DND-41 (cell line): Measurements from ENCODE around the gene MPL.

Experiments used
- ATAC-seq: fragments of 200-7000 bp; cut with Tn5 transposase; 3 replicates; pipeline ENCODE4 v1.9.1; 2021; ENCODE audit warnings: low read depth; ENCODE audit not compliant: insufficient read depth
- DNase-seq: peaks from one replicate; pipeline ENCODE4 v3.0.0-alpha.2; 2020
- H2AFZ ChIP-seq: 2 replicates; pipeline ENCODE4 v1.6.0; 2012; ENCODE audit warnings: low read depth, low read length
- H3K27ac ChIP-seq: 2 replicates; pipeline ENCODE4 v1.5.1; 2012; ENCODE audit warnings: low read length, inconsistent platforms
- H3K27me3 ChIP-seq: fragments of 200-600 bp; sonication (generic); 2 replicates; pipeline ENCODE4 v1.6.0; 2012; ENCODE audit warnings: low read length, mild to moderate bottlenecking, inconsistent platforms; ENCODE audit not compliant: insufficient read depth, poor library complexity
- H3K36me3 ChIP-seq: 2 replicates; pipeline ENCODE4 v1.5.1; 2012; ENCODE audit warnings: low read length, inconsistent platforms; ENCODE audit not compliant: insufficient read depth
- H3K4me1 ChIP-seq: 2 replicates; pipeline ENCODE4 v1.5.1; 2012; ENCODE audit warnings: mild to moderate bottlenecking, low read length; ENCODE audit not compliant: insufficient read depth
- H3K4me2 ChIP-seq: 2 replicates; pipeline ENCODE4 v1.6.0; 2012; ENCODE audit warnings: mild to moderate bottlenecking, moderate library complexity, low read length, inconsistent platforms; ENCODE audit not compliant: insufficient read depth
- H3K4me3 ChIP-seq, 2 experiments: fragments of 200-600 bp in 1 of 2; shearing (Covaris generic) in 1 of 2; 2 replicates each; pipeline ENCODE4 v1.5.1; 2012 to 2016; ENCODE audit warnings: inconsistent platforms in 2 of 2, low read length in 2 of 2, mild to moderate bottlenecking in 2 of 2, low read depth in 1 of 2, moderate library complexity in 1 of 2
- H3K79me2 ChIP-seq: 2 replicates; pipeline ENCODE4 v1.6.0; 2012; ENCODE audit warnings: low read length, inconsistent platforms; ENCODE audit not compliant: insufficient read depth
- H3K9ac ChIP-seq: 2 replicates; pipeline ENCODE4 v1.6.0; 2012; ENCODE audit warnings: low read depth, mild to moderate bottlenecking, inconsistent platforms, low read length, moderate library complexity
- H3K9me3 ChIP-seq: 2 replicates; pipeline ENCODE4 v1.5.1; 2012; ENCODE audit warnings: low read length, moderate library complexity, mild to moderate bottlenecking, inconsistent platforms; ENCODE audit not compliant: insufficient read depth, severe bottlenecking
- H4K20me1 ChIP-seq: 2 replicates; pipeline ENCODE4 v1.6.0; 2012; ENCODE audit warnings: low read length; ENCODE audit not compliant: insufficient read depth
- CTCF ChIP-seq: IDR thresholded peaks from 2 replicates; pipeline ENCODE4 v1.5.1; 2012; ENCODE audit warnings: borderline replicate concordance, low read length, moderate library complexity, mild to moderate bottlenecking; ENCODE audit not compliant: poor library complexity, severe bottlenecking; ENCODE audit errors: extremely low read depth
- EZH2 ChIP-seq: IDR thresholded peaks from 3 replicates; pipeline ENCODE4 v1.6.1; 2012; ENCODE audit warnings: borderline replicate concordance, low read depth, mild to moderate bottlenecking, moderate library complexity, low read length, inconsistent platforms; ENCODE audit not compliant: severe bottlenecking

The MPL gene

DNA sequence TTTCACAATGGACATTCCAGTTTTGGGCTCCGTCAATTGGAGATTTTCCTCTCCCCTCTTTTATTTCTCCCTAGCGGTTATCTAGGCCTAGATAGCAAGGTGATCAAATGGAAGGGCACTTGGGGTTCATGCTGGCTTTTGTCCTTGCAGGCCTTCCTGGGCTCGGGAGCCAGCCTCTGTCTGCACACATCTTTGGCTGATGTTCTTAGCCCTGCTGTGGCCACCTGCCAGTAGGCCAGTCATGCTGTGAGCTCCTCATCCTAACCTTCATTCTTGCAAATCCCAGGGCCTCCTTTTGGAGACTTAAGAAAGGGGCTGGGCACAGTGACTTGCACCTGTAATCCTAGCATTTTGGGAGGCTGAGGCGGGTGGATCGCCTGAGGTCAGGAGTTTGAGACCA is 23.4 kb upstream of the MPL start:
- no peak overlapping the region for H2AFZ ChIP-seq
- H3K36me3 ChIP-seq: no peaks in the 10 kb centered on the region
- H4K20me1 ChIP-seq: no peaks in the 10 kb centered on the region
- no peaks in the 10 kb centered on the region for H3K4me1 ChIP-seq
- no peak for TF ChIP-seq EZH2
- no peak for TF ChIP-seq CTCF
- ATAC-seq: no peak
- H3K4me3 ChIP-seq: no peak overlapping the region
- no peaks in the 10 kb centered on the region for H3K9me3 ChIP-seq
- no peak overlapping the region for H3K9ac ChIP-seq
- DNase-seq: no peak
- H3K79me2 ChIP-seq: no peaks in the 10 kb centered on the region
- no peaks in the 10 kb centered on the region for H3K27me3 ChIP-seq
- no peak overlapping the region for H3K27ac ChIP-seq
- no peak overlapping the region for H3K4me2 ChIP-seq

- H3K4me3 ChIP-seq: no peak overlapping the region
- DNase-seq (no peak), ATAC-seq (no peak)
- no peak overlapping the region for H3K27ac ChIP-seq
- H3K27me3 ChIP-seq: no peaks in the 10 kb centered on the region
- H3K36me3 ChIP-seq: no peaks in the 10 kb centered on the region
- no peak overlapping the region for H3K4me2 ChIP-seq
- no peaks in the 10 kb centered on the region for H3K79me2 ChIP-seq
- no peak overlapping the region for H2AFZ ChIP-seq
- TF ChIP-seq CTCF (no peak), EZH2 (no peak)
- H4K20me1 ChIP-seq: no peaks in the 10 kb centered on the region
- H3K9ac ChIP-seq: no peak overlapping the region
- no peaks in the 10 kb centered on the region for H3K9me3 ChIP-seq
- no peaks in the 10 kb centered on the region for H3K4me1 ChIP-seq
Observed at GRCh38 chr1:43315481-43315880, 22.1 kb upstream of the MPL start.

DNA sequence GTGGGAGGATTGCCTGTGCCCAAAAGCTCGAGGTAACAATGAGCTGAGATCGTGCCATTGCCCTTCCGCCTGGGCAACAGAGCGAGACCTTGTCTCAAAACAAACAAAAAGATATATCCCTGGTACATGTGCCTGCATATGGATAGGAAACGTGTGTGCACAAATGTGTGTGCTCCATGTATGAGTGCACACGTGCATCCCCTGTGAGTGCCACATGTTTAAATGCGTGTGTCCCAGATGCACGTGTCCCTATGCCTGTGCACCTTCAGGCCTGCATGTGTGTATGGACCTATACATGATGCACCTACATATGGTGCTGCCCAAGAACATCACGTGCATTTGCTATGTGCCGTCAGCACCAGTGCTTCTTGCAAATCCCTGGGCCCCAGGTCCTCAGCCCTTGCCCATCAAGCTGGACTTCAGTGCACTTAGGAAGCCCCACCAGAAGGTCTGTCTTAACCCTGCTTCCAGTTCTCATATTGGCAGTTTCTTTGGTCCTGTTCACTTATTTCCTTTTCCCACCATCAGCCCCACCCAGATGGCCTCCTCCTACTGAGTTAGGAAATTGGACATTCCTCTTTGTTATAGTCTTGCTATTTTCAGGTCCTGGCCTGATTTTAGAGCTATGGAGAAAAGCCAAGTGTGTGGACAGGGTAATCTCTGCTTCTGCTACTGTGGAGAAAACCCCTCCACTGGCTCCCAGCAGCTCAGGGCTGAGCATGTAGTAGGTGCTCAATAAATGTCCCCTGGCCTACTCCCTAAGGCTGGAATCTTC is 21.5 kb upstream of the MPL start:
- H3K9me3 ChIP-seq: no peaks in the 10 kb centered on the region
- H3K4me2 ChIP-seq: no peak overlapping the region
- no peak overlapping the region for H3K27ac ChIP-seq
- TF ChIP-seq CTCF (no peak), EZH2 (no peak)
- DNase-seq (no peak), ATAC-seq (no peak)
- H3K27me3 ChIP-seq: no peaks in the 10 kb centered on the region
- H3K9ac ChIP-seq: no peak overlapping the region
- H2AFZ ChIP-seq: no peak overlapping the region
- no peaks in the 10 kb centered on the region for H3K36me3 ChIP-seq
- no peaks in the 10 kb centered on the region for H4K20me1 ChIP-seq
- no peaks in the 10 kb centered on the region for H3K79me2 ChIP-seq
- no peak overlapping the region for H3K4me3 ChIP-seq
- no peaks in the 10 kb centered on the region for H3K4me1 ChIP-seq
